Measurements from ENCODE around the gene USP4.
A peak's percentile ranks its signal among the peaks of the same experiment; 100 is the strongest.
"Not testable (repeated sequence)": the region's sequence is repeated elsewhere in the genome, so short reads cannot be mapped to it uniquely, and the experiment has no call there.

Gene USP4

DNA sequence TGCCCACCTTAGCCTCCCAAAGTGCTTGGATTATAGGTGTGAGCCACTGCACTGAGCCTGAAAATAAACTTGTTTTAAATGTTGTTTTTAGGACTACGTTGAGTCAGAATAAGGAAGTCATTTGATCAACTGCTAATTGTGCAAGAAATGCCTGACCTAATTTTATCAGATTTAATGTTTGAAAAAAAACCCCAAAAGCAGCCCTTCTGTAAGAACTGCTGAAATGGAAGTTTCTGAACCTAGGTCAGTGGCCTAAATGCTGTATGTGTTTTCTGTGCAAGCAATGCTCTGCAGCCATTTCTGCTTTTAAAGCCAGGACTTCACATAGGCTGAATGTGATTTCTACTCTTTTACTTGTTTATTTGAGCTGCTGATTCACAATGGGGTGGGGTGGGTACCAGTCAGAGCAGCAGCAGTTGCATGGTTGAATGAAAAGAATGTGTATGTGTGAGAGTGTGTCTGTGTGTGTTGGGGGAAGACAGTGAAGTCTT lies 11.7 kb upstream of the USP4 start:
- no peak for DNase-seq

DNA sequence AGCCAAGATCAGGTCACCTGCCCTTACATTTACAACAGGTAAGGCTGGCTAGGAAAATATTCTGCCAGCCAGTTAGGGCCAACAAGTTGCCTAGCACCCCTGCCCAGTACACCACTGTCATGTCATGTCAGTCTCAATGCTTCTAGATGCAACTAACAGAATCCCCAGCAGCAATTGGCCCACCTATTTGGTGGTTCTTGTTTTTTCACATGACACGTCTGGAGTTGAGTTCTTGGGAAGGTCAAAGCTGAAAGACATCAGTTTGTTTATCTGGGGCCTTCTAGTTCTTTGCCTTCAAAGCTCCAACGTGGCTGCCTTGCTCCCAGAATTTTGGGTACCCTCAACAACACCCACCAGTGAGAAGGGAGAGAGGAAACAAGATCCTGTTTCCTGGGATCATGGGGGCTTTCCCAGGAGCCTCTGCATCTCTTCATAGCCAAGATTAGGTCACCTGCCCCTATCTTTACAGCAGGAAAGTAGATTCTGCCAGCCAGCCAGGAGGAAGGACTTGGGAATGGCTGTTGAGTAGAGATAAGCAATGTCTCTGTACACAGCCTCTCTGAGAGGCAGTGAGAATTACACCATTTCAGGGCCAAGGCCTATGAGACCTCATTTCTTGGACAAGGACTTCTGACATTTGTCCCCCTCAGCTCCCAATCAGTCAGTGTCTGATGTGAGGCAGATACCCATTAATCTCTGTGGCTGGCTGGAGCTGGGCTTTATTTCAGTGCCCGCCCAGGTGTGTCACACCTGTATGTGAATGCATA lies 9.7 kb upstream of the USP4 start:
- no peak for DNase-seq

DNA sequence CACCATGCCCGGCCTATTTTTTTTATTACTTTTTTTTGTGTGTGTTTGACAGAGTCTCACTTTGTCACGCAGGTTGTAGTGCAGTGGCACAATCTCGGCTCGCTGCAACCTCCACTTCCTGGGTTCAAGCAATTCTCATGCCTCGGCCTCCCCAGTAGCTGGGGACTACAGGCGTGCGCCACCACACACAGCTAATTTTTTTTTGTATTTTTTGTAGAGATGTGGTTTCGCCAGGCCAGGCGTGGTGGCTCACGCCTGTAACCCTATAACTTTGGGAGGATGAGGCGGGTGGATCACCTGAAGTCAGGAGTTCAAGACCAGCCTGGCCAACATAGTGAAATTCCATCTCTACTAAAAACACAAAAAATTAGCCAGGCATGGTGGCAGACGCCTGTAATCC lies 8.5 kb upstream of the USP4 start:
- not testable (repeated sequence) for DNase-seq

DNA sequence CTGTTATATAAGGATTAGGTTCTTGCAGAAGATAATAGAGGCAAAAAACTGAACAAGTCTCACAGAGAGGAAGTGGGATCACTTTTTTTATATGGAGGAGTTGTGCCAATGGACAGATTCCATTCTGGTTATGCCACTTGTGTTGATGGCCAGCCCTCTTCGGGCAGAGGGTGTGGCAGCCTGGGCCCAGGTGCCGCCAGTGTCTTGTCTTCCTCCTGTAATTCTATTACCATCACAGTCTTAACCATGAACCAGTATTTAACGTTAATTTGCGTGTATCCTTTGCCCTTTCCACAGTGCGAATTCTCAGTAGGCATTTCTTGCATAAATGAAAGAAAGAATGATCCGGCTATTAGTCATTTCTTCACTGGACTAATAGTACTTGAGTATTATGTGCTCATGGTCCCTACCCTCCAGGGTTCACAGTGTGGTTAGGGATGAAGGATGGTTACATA lies 7.0 kb upstream of the USP4 start:
- no peak for DNase-seq

DNA sequence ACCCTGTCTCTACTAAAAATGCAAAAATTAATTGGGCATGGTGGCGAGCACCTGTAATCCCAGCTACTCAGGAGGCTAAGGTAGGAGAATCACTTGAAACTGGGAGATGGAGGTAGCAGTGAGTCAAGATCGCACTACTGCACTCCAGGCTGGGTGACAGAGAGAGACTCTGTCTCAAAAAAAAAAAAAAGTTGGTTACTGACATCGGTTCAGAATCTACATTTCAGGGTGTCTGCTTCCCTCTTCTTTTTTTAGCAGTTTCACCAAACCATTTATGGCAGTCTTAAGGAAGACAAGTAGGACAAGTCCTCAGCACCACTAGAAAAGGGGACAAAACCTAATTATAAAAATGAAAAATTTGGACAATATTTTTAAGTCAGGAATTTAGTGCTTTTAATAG lies 3.3 kb upstream of the USP4 start:
- DNase-seq, result no peak

DNA sequence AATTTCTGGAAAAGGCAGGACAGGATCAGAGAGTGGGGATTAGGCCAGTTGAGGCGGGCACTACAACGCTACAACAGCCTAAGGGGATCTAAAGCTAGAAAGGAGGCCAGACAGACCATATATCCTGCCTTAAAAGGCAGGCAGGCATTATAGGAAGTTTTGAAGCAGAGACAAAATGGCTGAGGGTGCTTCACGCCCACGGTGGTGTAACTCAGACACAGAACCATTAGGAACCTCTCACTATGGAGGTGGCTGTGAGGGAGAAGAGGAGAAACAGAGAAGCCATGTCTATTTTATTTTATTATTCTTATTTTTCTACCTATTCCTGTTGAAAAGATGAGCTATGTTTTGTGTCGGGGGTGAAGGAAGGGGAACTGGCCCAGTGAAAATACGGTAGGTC lies 2.1 kb upstream of the USP4 start:
- DNase-seq, result no peak

DNA sequence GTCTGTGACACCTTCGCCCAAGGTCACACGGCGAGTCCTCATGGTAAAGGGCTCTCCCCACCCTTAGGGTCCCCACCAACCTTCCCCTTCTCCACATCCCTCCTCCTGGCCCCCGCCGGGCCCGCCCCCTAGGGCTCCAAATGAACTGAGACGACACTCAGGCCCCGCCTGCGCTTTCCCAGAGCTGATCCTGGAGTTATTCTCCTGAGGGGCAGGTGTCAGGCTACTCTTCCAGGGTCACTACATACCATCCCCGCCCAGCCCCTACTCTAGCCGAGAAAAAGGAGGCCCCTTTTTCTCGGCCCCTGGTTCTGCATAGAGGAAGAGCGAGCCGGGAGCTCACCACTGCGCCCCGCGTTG lies 292 bp downstream of the USP4 start:
- DNase-seq, result peak; percentile 14

DNA sequence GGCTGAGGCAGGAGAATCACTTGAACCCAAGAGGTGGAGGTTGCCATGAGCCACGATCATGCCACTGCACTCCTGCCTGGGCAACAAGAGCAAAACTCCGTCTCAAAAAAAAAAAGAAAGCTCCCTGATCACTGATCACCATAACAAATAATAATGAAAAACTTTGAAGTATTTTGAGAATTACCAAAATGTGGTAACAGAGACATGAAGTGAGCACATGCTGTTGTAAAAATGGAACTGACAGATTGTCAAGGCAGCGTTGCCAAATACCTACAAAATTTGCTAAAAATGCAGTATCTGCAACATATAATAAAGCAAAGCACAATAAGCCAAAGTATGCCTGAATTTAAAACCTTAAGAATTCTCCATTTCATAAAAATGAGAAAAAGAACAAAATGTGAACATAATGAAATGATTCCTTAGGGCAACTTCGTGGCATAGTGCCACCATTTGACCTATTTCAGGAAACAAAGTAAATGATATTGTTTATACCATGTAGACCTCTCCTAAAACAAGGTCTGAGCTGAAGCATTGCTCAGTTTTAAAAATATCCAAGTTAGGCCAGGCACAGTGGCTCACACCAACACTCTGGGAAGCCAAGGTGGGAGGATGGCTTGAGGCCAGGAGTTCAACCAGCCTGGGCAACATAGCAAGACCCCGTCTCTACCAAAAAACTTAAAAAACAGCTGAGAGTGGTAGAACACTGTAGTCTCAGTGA lies 5.8 kb downstream of the USP4 start:
- DNase-seq, result no peak

DNA sequence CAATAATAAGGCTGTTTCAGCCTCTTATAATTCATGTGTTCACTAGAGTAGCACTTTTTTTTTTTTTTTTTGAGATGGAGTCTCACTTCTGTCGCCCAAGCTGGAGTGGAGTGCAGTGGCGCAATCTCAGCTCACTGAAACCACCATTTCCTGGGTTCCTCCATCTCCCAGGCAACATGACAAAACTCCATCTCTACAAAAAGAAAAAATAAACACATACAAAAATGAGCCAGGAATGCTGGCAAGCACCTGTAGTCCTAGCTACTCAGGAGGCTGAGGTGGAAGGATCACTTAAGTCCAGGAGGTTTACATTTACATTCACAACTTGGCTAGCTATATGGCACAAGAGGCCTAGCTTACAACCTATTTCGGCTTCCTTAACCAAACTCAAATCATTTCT lies 6.8 kb downstream of the USP4 start:
- DNase-seq, result peak; percentile 11

DNA sequence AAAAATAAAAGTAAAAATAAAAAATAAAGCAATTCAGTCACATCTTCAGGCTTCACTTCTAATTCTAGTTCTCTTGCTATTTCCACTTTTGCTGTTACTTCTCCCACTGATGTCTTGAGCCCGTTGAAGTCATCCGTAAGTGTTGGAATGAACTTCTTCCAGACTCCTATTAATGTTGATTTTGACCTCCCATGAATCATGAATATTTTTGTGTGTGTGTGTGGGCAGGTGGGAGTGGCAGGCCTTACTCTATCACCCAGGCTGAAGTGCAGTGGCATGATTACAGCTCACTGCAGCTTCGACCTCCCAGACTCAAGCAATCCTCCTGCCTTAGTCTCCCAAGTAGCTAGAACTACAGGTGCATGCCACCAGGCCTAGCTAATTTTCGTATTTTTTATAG lies 10.7 kb downstream of the USP4 start:
- DNase-seq, result no peak

DNA sequence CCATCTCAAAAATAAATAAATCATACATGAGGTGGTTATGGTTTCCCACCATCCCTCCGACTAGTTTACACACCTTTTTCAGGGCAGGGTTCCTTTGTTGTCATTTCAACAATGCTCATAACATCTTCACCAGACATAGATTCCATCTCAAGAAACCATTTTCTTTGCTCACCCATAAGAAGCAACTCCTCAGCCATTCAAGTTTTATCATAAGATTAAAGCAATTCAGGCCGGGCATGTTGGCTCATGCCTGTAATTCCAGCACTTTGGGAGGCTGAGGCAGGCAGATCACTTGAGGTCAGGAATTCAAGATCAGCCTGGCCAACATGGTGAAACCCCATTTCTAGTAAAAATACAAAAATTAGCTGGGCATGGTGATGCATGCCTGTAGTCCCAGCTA lies 11.5 kb downstream of the USP4 start:
- not testable (repeated sequence) for DNase-seq

DNA sequence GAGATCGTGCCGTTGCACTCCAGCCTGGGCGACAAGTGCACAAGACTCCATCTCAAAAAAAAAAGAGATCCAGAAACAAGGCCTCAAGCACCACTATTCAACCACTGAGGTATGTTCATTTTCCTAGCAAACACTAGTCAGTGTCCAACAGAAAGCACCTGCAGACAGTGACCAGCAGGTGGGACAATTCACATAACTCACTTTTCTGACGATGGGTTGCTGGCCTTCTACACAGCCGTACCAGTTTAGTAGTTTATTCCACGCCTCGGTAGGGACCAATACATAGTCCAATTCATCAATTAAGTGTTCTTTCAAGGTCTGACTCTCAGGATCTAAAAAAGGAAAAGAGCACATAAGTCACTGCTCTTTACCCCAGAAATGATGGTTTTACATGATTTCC lies 12.4 kb downstream of the USP4 start:
- DNase-seq, result no peak

DNA sequence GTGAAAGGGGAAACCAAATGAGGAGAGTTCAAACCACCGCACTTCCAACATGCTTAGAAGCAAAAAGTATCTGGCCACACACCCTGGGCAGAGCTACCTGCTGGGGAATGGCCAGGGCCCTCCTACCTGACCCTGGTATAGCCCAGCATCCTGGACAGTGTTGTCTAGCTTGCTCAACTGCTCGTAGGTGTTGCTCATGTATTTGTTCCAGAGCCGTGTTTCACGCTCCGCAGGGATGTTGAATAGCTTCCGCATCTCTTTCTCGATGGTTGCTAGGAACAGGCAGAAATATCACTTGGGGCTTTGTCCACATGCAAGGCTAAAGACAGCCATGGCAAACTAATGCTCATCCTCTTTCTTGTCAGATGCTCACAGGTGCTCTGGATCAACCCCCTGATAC lies 15.1 kb downstream of the USP4 start:
- DNase-seq, result no peak

DNA sequence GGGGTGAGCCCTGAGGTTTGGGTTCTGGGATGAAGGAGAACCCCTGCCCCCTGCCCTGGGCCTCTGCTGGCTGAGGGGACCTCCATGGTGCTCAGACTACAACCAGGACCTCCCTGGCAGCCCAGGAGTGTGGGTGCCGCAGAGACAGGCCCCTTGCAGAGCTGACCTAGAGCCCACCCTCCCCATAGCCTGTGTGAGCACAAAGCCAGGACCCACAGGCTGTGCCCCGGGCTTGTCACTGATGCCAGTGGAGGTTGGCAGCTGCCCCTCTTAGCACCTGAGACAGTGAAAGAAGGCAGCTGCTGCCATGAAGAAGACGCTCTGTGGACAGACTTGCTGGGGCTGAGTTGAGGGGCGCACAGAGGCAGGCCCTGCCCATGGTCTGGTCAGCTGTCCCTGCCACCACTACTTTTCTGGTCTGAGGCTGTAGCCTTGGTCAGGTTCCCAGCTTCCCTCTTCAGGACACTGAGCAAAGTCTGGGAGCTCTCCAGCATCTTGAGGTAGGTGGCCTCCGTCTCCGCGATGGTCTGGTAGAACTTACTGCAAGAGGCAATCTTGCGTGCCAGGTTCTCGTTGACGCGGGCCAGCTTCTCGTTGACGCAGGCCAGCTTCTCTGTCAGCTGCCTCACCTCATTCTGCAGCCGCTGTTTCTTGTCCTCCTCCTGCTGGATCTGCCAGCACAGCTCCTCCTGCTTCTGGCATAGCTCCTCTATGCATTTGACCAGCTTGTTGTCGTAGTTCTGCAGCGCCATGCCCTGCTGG lies 23.0 kb downstream of the USP4 start:
- DNase-seq, result no peak

DNA sequence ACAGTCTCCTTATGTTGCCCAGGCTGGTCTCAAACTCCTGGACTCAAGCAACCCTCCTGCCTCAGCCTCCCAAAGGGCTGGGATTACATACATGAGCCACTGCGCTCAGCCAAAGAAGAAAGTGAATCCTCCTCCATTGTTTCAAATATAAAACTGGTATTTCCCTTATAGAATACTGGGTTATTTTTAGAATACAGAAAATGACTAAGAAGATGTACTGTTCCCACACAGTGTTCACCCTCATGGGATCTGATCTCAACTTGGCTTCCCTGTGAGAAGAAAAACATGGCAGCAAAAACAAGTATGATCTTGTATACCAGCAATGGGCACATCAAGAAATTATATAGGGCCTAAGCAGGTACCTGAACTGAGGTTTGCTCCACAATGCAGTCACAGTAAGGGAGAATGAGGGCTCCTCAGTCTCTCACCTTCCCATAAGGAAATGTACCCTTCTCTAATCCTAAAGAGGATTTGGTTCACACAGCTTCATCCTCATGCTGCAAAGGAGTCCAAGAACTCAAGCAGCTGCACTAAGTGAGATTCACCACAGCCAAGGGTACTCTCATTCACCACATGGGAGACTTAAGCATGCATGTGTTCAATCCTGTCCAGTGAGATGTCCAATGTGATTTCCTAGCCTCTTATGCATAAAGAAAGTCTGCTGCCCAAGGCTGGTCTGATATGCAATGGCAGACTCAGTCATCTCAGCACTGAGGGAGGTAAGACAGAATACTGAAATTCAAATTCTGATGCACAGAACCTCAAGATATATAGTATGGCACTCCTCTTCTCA lies 25.8 kb downstream of the USP4 start:
- no peak for DNase-seq

DNA sequence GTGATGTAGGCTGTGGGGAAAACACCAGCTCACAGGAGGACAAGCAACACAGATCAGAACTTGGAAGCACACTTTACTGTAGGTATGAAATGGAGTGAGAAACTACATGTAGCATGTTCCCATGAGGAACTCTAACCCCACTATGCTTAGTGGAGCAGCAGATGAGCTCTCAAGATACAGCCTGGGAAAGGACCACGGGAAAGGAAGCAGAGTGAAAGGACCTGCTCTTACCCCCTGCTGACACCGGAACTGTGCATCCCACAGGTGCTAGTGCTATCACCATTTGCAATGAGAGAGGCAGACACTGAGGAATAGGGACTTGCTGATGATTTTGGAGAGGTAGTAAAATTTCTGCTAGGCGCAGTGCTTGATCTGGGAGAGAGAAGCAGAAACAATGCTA lies 28.6 kb downstream of the USP4 start:
- no peak for DNase-seq

DNA sequence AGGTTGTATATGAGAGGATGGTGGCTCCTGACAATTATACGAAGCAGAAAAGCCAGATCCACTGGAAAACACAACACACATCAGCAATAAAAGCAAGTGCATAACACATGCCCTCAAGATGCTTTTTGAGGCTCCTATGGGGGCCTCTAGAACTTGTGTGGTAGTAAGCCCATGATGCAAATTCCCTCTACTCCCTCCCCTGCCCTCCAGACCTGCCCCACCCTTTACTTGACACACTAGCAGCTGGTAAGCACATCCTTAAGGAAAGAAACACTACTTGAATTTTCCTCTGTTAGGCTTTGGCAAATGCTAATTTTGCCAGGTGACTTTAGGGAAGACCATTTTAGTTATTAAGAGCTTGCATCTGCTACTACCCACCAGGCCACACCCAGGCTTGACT lies 29.2 kb downstream of the USP4 start:
- DNase-seq, result no peak

DNA sequence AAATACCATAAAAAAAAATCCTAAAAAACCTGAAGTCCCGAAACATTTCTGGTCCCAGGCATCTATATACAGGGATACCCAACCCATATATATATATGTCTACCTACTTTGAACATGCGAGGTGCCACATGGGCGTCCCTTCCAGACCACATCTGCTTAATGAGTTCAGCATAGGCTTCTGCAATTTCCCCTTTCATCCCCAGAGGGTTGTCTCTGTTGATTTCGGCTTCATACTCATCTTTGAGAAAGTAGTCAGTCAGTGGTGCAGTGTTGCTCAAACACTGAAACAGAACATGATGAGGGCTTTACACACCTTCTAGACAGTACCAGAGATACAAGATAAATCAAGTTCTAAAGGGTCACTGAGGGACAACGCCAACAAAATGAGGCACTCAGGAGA lies 34.2 kb downstream of the USP4 start:
- no peak for DNase-seq

DNA sequence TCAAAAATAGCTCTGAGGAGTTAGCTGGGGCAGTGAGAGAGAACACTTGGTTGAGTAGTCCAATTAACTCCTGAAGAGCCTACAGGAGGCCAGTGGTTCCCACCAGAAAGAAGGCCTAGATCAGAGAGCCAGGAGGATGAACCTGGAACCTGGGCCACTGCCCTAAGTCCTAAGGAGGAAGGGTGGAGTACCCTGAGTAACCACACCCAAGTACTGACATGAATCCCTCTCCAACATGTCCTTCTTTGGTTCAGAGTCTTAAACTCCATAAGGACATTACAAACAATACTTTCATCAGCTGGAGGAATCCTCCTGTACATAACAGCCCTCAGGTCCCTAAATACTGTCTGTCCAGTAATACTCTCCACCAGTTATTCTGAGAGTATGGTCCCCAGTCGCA lies 37.2 kb downstream of the USP4 start:
- no peak for DNase-seq

DNA sequence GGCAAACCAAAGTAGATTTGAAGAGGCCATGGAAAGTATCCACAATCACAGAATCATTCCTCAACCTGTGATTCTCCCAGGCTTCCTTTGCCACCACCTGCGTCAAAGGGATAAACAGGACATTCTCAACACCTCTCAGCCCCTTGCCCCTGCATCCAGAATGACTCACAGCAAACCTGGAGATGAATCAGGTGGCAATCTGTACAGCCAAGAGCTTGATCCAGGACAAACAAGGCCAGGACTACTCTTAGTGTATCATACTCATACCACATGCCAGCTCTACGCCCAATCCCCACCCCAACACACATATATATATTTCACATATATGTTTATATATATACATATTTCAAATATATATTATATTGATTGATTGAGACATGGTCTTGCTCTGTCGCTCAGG lies 39.3 kb downstream of the USP4 start:
- DNase-seq, result no peak

DNA sequence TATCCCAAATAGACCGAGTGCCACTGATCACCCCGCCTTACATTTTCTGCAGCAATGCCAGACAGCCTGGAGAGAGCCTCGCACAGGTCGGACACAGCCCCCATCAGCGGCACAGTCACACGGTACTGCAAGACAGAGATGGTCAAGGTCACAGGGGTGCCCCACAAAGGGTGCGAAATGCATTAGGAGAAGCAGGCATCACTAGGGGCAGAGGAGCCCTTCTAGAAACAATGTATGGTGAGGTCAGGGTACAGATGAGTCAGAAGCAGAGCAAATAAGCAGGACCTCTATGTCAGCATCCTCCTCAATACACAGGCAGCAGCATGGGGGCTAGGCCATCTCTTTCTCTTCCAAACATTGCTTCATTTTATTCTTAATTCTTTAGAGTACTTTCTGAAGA lies 41.3 kb downstream of the USP4 start:
- DNase-seq, result no peak

DNA sequence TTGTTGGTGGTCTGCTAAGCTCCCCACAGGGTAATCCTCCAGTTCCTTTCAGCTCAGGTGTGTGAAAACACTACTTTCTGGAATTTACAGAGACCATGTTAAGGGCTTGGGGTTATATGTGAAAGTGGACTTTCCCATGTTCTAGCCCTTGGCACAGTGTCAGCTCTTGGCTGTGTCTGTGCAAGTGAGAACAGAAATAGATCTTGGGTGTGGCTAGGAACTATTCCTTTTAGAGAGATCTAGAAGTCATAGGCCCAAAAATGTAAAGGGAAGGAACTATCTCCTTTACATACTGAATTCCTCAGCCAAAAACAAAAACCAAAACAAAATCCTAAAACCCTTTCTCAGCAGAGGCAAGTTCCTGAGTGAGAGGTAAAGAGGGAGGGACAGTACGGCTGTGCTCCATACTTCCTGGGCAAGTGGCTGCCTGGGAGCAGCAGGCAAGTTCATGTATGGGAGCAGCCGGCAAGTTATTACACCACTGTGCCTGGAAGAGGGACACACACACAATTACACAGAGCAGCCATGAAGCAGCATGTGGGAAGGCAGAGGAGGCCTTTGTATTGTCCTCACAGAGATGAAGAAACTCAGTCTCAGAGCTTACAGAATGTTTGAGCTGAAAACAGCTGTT lies 43.0 kb downstream of the USP4 start:
- no peak for DNase-seq
